CD14-positive monocyte (primary cell): ENCODE results near the gene FAM234A. TPM values are rescaled to one million over a fixed set of nuclear protein-coding genes. Genes with fewer than 3 reads are reported as not detected.

ENCODE experiments used
- DNase-seq, 3 donors: peaks; one replicate each; pipeline ENCODE4 v3.0.0-alpha.2; 2011 to 2022
- H2AFZ ChIP-seq: 2 replicates; pipeline ENCODE4 v1.6.0; 2012; ENCODE audit warnings: mild to moderate bottlenecking, low read depth, low read length, inconsistent platforms; ENCODE audit not compliant: insufficient read depth, poor library complexity, severe bottlenecking
- H3K27ac ChIP-seq, 2 donors: 1 replicate in 1 of 2; 2 replicates in 1 of 2; pipeline ENCODE4 v1.5.1; 2012 to 2013; ENCODE audit warnings: low read length in 2 of 2, control low read depth in 1 of 2, inconsistent platforms in 1 of 2, low read depth in 1 of 2, mild to moderate bottlenecking in 1 of 2
- H3K27me3 ChIP-seq, 2 donors: one replicate each; pipeline versions ENCODE4 v1.6.0 to v1.6.1; 2011 to 2013; ENCODE audit warnings: low read length in 2 of 2; ENCODE audit not compliant: control insufficient read depth in 2 of 2, insufficient read depth in 2 of 2
- H3K36me3 ChIP-seq, 2 donors: replicated peaks in 1 of 2; 1 replicate in 1 of 2; 2 replicates in 1 of 2; pipeline versions ENCODE4 v1.5.1 to v1.6.1; 2012 to 2013; ENCODE audit warnings: low read length in 2 of 2, control low read depth in 1 of 2, inconsistent platforms in 1 of 2, mild to moderate bottlenecking in 1 of 2; ENCODE audit not compliant: insufficient read depth in 2 of 2, control insufficient read depth in 1 of 2
- H3K4me1 ChIP-seq, 2 donors: 1 replicate in 1 of 2; 2 replicates in 1 of 2; pipeline versions ENCODE4 v1.5.1 to v1.6.1; 2012 to 2013; ENCODE audit warnings: low read length in 2 of 2, control low read depth in 1 of 2, inconsistent platforms in 1 of 2, mild to moderate bottlenecking in 1 of 2, moderate library complexity in 1 of 2; ENCODE audit not compliant: insufficient read depth in 2 of 2, control insufficient read depth in 1 of 2
- H3K4me2 ChIP-seq: replicated peaks from 2 replicates; pipeline ENCODE3; 2012; ENCODE audit warnings: low read length, moderate library complexity, mild to moderate bottlenecking; ENCODE audit not compliant: poor library complexity, severe bottlenecking; ENCODE audit errors: extremely low read depth
- H3K4me3 ChIP-seq, 3 experiments: fragments of 200-600 bp in 1 of 3; sonication (generic) in 1 of 3; replicated peaks in 1 of 3; 1 replicate in 2 of 3; 2 replicates in 1 of 3; pipeline ENCODE4 v1.5.1; 2011 to 2013; ENCODE audit warnings: low read length in 3 of 3, mild to moderate bottlenecking in 3 of 3, control low read depth in 2 of 3, low read depth in 2 of 3, inconsistent platforms in 1 of 3, moderate library complexity in 1 of 3
- H3K79me2 ChIP-seq: 2 replicates; pipeline ENCODE4 v1.6.0; 2012; ENCODE audit warnings: mild to moderate bottlenecking, control low read depth, inconsistent platforms, low read length, moderate library complexity; ENCODE audit not compliant: insufficient read depth
- H3K9ac ChIP-seq: 2 replicates; pipeline ENCODE4 v1.6.0; 2017; ENCODE audit warnings: low read length, mild to moderate bottlenecking; ENCODE audit not compliant: insufficient read depth, poor library complexity, severe bottlenecking
- H3K9me3 ChIP-seq, 2 donors: replicated peaks in 1 of 2; 1 replicate in 1 of 2; 2 replicates in 1 of 2; pipeline versions ENCODE4 v1.5.1 to v1.6.1; 2012 to 2013; ENCODE audit warnings: low read length in 2 of 2, control low read depth in 1 of 2; ENCODE audit not compliant: control insufficient read depth in 1 of 2, insufficient read depth in 1 of 2
- H4K20me1 ChIP-seq: 2 replicates; pipeline ENCODE4 v1.6.0; 2012; ENCODE audit warnings: mild to moderate bottlenecking, low read length, control low read depth, moderate library complexity; ENCODE audit not compliant: insufficient read depth
- H3K27ac Mint-ChIP-seq, 7 donors: one replicate each; pipeline ENCODE4 v1.8.0; 2020; ENCODE audit warnings: mild to moderate bottlenecking in 7 of 7, mixed read lengths in 7 of 7, moderate library complexity in 6 of 7, inconsistent platforms in 2 of 7
- H3K27me3 Mint-ChIP-seq, 3 donors: one replicate each; pipeline ENCODE4 v1.8.0; 2021 to 2022; ENCODE audit warnings: low read depth in 3 of 3, mild to moderate bottlenecking in 3 of 3, mixed read lengths in 3 of 3, moderate library complexity in 3 of 3, inconsistent platforms in 1 of 3
- H3K36me3 Mint-ChIP-seq, 2 donors: one replicate each; pipeline ENCODE4 v1.8.0; 2020; ENCODE audit warnings: mixed read lengths in 2 of 2, inconsistent platforms in 1 of 2, mild to moderate bottlenecking in 1 of 2
- H3K4me1 Mint-ChIP-seq: one replicate; pipeline ENCODE4 v1.8.0; 2020; ENCODE audit warnings: mild to moderate bottlenecking, mixed read lengths
- H3K4me3 Mint-ChIP-seq, 2 donors: one replicate each; pipeline ENCODE4 v1.8.0; 2020; ENCODE audit warnings: mild to moderate bottlenecking in 2 of 2, mixed read lengths in 2 of 2, moderate library complexity in 1 of 2
- H3K9me3 Mint-ChIP-seq, 7 donors: one replicate each; pipeline ENCODE4 v1.8.0; 2020 to 2022; ENCODE audit warnings: mixed read lengths in 7 of 7, mild to moderate bottlenecking in 6 of 7, moderate library complexity in 6 of 7, inconsistent platforms in 2 of 7
- CTCF ChIP-seq: fragments of 200-600 bp; IDR thresholded peaks from one replicate; pipeline ENCODE4 v1.8.0; 2022; ENCODE audit warnings: antibody characterized with exemption, mild to moderate bottlenecking
- whole genome bisulfite sequencing: methylation state at CpG from one replicate; pipeline ENCODE4 v1.1.5; 2013; ENCODE audit warnings: missing lambda C conversion rate; ENCODE audit not compliant: insufficient coverage; 5-methylcytosine and 5-hydroxymethylcytosine counted together
- intact Hi-C, 2 donors: fragments of 100-400 bp; cut with micrococcal nuclease; formaldehyde crosslinking; loops; one replicate each; pipeline versions ENCODE4 v1.15.0 to v1.15.1; 2023
- polyA plus RNA-seq, 3 donors: library from polyadenylated mRNA; depleted of rRNA in 1 of 3; unstranded in 2 of 3; stranded (reverse) in 1 of 3; fragments of 300-500 nt in 2 of 3; fragments of >200 nt in 1 of 3; fragmentation: Illumina TruSeq in 2 of 3; gene quantifications; 1 replicate in 2 of 3; 2 replicates in 1 of 3; pipeline ENCODE4 v1.2.3, GENCODE V29; 2012 to 2021

FAM234A gene
- polyA plus RNA-seq, 3 donors: 22.5 to 40.4 (median 25.1) TPM

GRCh38 chr16:262121-262745 is 27.6 kb downstream of the FAM234A start:
- H3K4me3 Mint-ChIP-seq: no peak overlapping the region
- Histone ChIP-seq H3K27ac (no peak overlapping the region), H3K9me3 (no peaks in the 10 kb centered on the region), H3K79me2 (no peaks in the 10 kb centered on the region), H3K36me3 (peaks cover 51 to 53% of the 10 kb centered on the region in 2 donors), H4K20me1 (no peaks in the 10 kb centered on the region), H2AFZ (no peak overlapping the region), H3K4me3 (no peak overlapping the region), H3K9ac (no peak overlapping the region), H3K27me3 (no peaks in the 10 kb centered on the region), H3K4me1 (no peaks in the 10 kb centered on the region), H3K4me2 (no peak overlapping the region)
- DNase-seq: no peak
- 96% methylated on average over 25 of the region's 29 CpGs for WGBS
- H3K27ac Mint-ChIP-seq: peak overlapping the region in 2 of 7 donors; percentile 33 to 70
- H3K9me3 Mint-ChIP-seq: peaks cover 0 to under 1% (median 0%) of the 10 kb centered on the region in 7 donors
- intact Hi-C loops: no loop called here
- peaks cover 50 to 68% of the 10 kb centered on the region in 2 donors for H3K36me3 Mint-ChIP-seq
- no peaks in the 10 kb centered on the region for H3K27me3 Mint-ChIP-seq
- H3K4me1 Mint-ChIP-seq: peaks cover 5% of the 10 kb centered on the region
- TF ChIP-seq CTCF: no peak

DNA sequence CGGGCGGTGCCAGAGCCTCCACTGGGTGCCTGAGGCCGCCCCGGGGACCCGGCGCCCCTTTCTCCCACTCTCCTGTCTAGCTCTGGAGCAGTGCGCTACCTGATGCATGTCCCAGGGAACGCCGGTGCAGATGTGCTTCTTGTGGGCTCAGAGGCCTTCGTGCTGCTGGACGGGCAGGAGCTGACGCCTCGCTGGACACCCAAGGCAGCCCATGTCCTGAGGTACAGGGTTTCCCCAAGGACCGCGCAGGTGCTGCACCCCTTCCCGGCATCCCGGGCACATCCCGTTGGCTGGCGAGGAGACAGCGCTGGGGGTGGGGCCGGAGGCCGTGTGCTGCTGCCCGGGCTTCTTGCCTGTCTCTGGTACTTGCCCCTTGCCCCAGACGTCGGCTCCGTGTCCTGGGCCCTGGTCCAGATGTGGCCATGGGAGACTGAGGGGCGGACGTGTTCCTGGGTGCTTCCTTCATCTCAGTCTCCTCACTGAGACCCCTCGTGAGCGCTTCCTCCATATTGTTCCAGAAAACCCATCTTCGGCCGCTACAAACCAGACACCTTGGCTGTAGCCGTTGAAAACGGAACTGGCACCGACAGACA is 28.7 kb downstream of the FAM234A start:
- H4K20me1 ChIP-seq: no peaks in the 10 kb centered on the region
- H3K4me2 ChIP-seq: no peak overlapping the region
- no peaks in the 10 kb centered on the region for H3K4me1 ChIP-seq
- no peak overlapping the region for H3K4me3 Mint-ChIP-seq
- TF ChIP-seq CTCF: no peak
- no peaks in the 10 kb centered on the region for H3K27me3 Mint-ChIP-seq
- WGBS: 98% methylated on average over 33 of the region's 35 CpGs
- peak in 1 of 3 donors; percentile 4 for DNase-seq
- peaks cover 51 to 53% of the 10 kb centered on the region in 2 donors for H3K36me3 ChIP-seq
- peaks cover 44 to 60% of the 10 kb centered on the region in 2 donors for H3K36me3 Mint-ChIP-seq
- no peak overlapping the region for H3K9ac ChIP-seq
- intact Hi-C loops: no loop called here
- H3K79me2 ChIP-seq: no peaks in the 10 kb centered on the region
- no peaks in the 10 kb centered on the region for H3K9me3 ChIP-seq
- H2AFZ ChIP-seq: no peak overlapping the region
- H3K27me3 ChIP-seq: no peaks in the 10 kb centered on the region
- H3K9me3 Mint-ChIP-seq: peaks cover 0 to 2% (median 0%) of the 10 kb centered on the region in 7 donors
- no peak overlapping the region for H3K27ac ChIP-seq
- H3K4me3 ChIP-seq: no peak overlapping the region
- no peak overlapping the region for H3K27ac Mint-ChIP-seq
- H3K4me1 Mint-ChIP-seq: peaks cover 5% of the 10 kb centered on the region
